Right lobe of liver (tissue), 4 donors: Measurements from ENCODE around the gene PIGW.

ENCODE experiments used
- POLR2A ChIP-seq: fragments of 450-650 bp; IDR thresholded peaks from one replicate; pipeline ENCODE4 v1.6.1; 2017; ENCODE audit warnings: antibody characterized with exemption, mild to moderate bottlenecking
- TF ChIP-seq, protein P1 (sequence below), 4 donors: fragments of 200-600 bp in 3 of 4; fragments of 450-650 bp in 1 of 4; IDR thresholded peaks; one replicate each; pipeline versions ENCODE4 v1.5.1 to v1.8.0; 2016 to 2022; ENCODE audit warnings: antibody characterized with exemption in 4 of 4, mild to moderate bottlenecking in 2 of 4
- donor health status: DM: no; HTN: no; CAD: no.
- donor health status: DM: no; HTN: no; CAD: no.
- donor health status: DM: no; HTN: yes; CAD: no.

DNA sequence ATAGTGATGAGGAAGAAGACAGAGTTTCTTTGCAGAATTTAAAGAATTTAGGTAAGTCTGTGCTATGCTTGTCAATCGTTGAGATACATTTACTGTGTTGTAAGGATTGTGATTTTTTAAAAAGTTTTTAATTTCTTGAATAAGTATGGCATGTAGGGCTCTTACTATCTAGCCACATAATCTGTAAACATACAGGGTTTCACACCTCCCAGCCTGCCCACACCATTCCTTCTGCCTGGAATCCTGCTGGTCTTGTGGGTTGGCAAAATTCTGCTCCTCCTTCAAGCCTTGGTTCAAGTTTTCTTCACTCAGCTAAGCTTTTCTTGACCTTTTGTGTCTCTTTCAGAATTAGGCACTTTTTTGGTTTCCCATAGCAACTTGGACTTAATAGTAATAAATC is 40.8 kb upstream of the PIGW start:
- TF ChIP-seq, protein P1, sequence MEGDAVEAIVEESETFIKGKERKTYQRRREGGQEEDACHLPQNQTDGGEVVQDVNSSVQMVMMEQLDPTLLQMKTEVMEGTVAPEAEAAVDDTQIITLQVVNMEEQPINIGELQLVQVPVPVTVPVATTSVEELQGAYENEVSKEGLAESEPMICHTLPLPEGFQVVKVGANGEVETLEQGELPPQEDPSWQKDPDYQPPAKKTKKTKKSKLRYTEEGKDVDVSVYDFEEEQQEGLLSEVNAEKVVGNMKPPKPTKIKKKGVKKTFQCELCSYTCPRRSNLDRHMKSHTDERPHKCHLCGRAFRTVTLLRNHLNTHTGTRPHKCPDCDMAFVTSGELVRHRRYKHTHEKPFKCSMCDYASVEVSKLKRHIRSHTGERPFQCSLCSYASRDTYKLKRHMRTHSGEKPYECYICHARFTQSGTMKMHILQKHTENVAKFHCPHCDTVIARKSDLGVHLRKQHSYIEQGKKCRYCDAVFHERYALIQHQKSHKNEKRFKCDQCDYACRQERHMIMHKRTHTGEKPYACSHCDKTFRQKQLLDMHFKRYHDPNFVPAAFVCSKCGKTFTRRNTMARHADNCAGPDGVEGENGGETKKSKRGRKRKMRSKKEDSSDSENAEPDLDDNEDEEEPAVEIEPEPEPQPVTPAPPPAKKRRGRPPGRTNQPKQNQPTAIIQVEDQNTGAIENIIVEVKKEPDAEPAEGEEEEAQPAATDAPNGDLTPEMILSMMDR (IDR thresholded peaks at IDR 0.05), result no peak
- no peak for TF ChIP-seq POLR2A
